Right atrium auricular region (tissue), 2 donors: ENCODE results near the gene PDE6A. TPM values are rescaled to one million over a fixed set of nuclear protein-coding genes. Genes with fewer than 3 reads are reported as not detected.

ENCODE experiments used
- DNase-seq: peaks from one replicate; pipeline ENCODE4 v3.0.0-alpha.2; 2019; ENCODE audit warnings: low spot score
- H3K27ac ChIP-seq, 2 donors: fragments of 200-600 bp; sonication (generic); 1 replicate in 1 of 2; 2 replicates in 1 of 2; pipeline ENCODE4 v1.5.1; 2016 to 2019
- H3K27me3 ChIP-seq, 2 donors: fragments of 200-600 bp; sonication (generic); one replicate each; pipeline versions ENCODE4 v1.5.1 to v1.6.0; 2017 to 2019
- H3K36me3 ChIP-seq: fragments of 200-600 bp; sonication (generic); one replicate; pipeline ENCODE4 v1.5.1; 2016
- H3K4me1 ChIP-seq, 2 donors: fragments of 200-600 bp; sonication (generic); one replicate each; pipeline versions ENCODE4 v1.5.1 to v1.6.0; 2017 to 2019
- H3K4me3 ChIP-seq, 2 donors: fragments of 200-600 bp; sonication (generic); 1 replicate in 1 of 2; 2 replicates in 1 of 2; pipeline ENCODE4 v1.5.1; 2017 to 2019; ENCODE audit warnings: mild to moderate bottlenecking in 1 of 2, moderate library complexity in 1 of 2
- H3K9me3 ChIP-seq, 2 donors: fragments of 200-600 bp; sonication (generic); one replicate each; pipeline ENCODE4 v1.5.1; 2019
- CTCF ChIP-seq, 2 donors: fragments of 200-600 bp; sonication (generic); IDR thresholded peaks; one replicate each; pipeline ENCODE4 v1.5.1; 2019; ENCODE audit warnings: antibody characterized with exemption in 2 of 2
- total RNA-seq, 2 donors: library from RNA; depleted of rRNA; stranded (reverse); fragments of >200 nt; gene quantifications; one replicate each; pipeline ENCODE4 v1.1.0, GENCODE V29; 2016

Gene PDE6A
- total RNA-seq, 2 donors from 2014 or later = 0.08 TPM; not detected in 1

DNA sequence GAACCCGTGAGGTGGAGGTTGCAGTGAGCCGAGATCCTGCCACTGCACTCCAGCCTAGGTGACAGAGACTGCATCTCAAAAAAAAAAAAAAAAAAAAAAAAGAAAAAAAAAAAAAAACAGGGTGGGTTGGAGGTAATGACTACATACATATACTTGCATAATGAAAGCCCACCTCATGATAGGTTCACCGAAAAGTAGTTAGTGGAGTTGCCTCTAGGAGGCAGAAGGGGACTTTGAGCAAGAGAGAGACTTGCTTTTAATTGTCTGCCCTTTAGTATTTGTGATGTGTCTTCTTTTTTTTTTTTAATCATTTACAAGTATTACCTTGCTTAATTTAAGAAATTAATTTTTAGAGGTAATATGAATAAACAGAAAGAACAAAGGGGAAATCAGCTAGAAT, 114.6 kb downstream of the PDE6A start:
- H3K4me1 ChIP-seq = peaks cover 0 to 30% of the 10 kb centered on the region in 2 donors
- H3K27ac ChIP-seq = no peak overlapping the region
- H3K9me3 ChIP-seq = no peaks in the 10 kb centered on the region
- TF ChIP-seq CTCF (IDR thresholded peaks at IDR 0.05) = peak in 1 of 2 donors; percentile 14
- DNase-seq = no peak
- no peaks in the 10 kb centered on the region for H3K27me3 ChIP-seq
- no peak overlapping the region for H3K4me3 ChIP-seq
- peaks cover 31% of the 10 kb centered on the region for H3K36me3 ChIP-seq

- DNase-seq = peak; percentile 92
- H3K27me3 ChIP-seq = no peaks in the 10 kb centered on the region
- no peak overlapping the region for H3K4me3 ChIP-seq
- H3K36me3 ChIP-seq = peaks cover 23% of the 10 kb centered on the region
- H3K4me1 ChIP-seq = peaks cover 0 to 45% of the 10 kb centered on the region in 2 donors
- no peaks in the 10 kb centered on the region for H3K9me3 ChIP-seq
- TF ChIP-seq CTCF (IDR thresholded peaks at IDR 0.05) = peak; percentile 89 to 92
- H3K27ac ChIP-seq = peak overlapping the region; percentile 83 to 87
Observed at GRCh38 chr5:149828161-149829011, 116.2 kb downstream of the PDE6A start.

DNA sequence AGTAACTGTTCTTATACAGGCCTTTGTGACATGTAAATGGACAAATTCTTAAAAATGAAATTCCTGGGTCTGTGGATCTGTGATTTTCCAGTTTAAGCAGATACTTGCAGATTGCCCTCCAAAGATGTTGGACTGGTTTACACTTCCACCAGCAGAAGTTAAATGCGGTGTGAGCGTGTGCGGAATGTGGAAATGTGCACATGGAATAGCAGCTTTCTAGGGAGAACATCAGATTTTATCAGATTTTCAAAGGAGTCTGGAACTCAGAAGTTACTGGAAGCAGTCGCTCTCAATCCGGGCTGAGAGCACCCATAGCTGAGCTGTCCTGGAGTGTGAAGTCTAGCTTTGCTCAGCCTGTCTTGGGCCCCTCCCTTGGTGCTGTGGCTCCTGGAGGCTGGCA, 117.0 kb downstream of the PDE6A start:
- Histone ChIP-seq H3K27me3 (no peaks in the 10 kb centered on the region), H3K27ac (peak overlapping the region; percentile 83 to 87), H3K4me1 (peaks cover 0 to 50% of the 10 kb centered on the region in 2 donors), H3K4me3 (no peak overlapping the region), H3K9me3 (no peaks in the 10 kb centered on the region), H3K36me3 (peaks cover 15% of the 10 kb centered on the region)
- no peak for TF ChIP-seq CTCF (IDR thresholded peaks at IDR 0.05)
- no peak for DNase-seq

GRCh38 chr5:149827086-149827485, 117.5 kb downstream of the PDE6A start:
- peaks cover 0 to 50% of the 10 kb centered on the region in 2 donors for H3K4me1 ChIP-seq
- no peak for DNase-seq
- H3K27me3 ChIP-seq = no peaks in the 10 kb centered on the region
- TF ChIP-seq CTCF (IDR thresholded peaks at IDR 0.05) = no peak
- peaks cover 11% of the 10 kb centered on the region for H3K36me3 ChIP-seq
- H3K9me3 ChIP-seq = no peaks in the 10 kb centered on the region
- H3K4me3 ChIP-seq = no peak overlapping the region
- peak overlapping the region; percentile 83 to 87 for H3K27ac ChIP-seq

DNA sequence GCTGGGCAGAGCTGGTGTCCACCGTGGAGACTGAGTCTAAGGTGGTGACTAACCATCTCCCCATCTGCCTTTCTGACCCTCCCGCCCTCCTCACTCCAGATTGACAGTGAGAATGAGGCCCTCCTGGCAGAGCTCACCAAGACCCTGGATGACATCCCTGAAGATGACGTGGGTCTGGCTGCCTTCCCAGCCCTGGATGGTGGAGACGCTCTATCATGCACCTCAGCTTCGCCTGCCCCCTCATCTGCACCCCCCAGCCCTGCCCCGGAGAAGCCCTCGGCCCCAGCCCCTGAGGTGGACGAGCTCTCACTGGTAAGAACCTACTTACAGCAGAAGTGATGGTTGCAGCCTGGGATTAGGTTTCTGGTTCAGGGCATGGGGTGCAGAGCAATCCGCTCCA, 118.0 kb downstream of the PDE6A start:
- DNase-seq = no peak
- peak overlapping the region; percentile 83 to 87 for H3K27ac ChIP-seq
- no peak overlapping the region for H3K4me3 ChIP-seq
- H3K27me3 ChIP-seq = no peaks in the 10 kb centered on the region
- H3K36me3 ChIP-seq = peaks cover 11% of the 10 kb centered on the region
- no peaks in the 10 kb centered on the region for H3K9me3 ChIP-seq
- peaks cover 0 to 50% of the 10 kb centered on the region in 2 donors for H3K4me1 ChIP-seq
- TF ChIP-seq CTCF (IDR thresholded peaks at IDR 0.05) = no peak
